Right atrium auricular region (tissue), 2 donors: ENCODE data around the gene SLC10A3. TPM values are rescaled to one million over a fixed set of nuclear protein-coding genes. Genes with fewer than 3 reads are reported as not detected.

Experiments used
- DNase-seq: peaks from one replicate; pipeline ENCODE4 v3.0.0-alpha.2; 2019; ENCODE audit warnings: low spot score
- H3K27ac ChIP-seq, 2 donors: fragments of 200-600 bp; sonication (generic); 1 replicate in 1 of 2; 2 replicates in 1 of 2; pipeline ENCODE4 v1.5.1; 2016 to 2019
- H3K27me3 ChIP-seq, 2 donors: fragments of 200-600 bp; sonication (generic); one replicate each; pipeline versions ENCODE4 v1.5.1 to v1.6.0; 2017 to 2019
- H3K36me3 ChIP-seq: fragments of 200-600 bp; sonication (generic); one replicate; pipeline ENCODE4 v1.5.1; 2016
- H3K4me1 ChIP-seq, 2 donors: fragments of 200-600 bp; sonication (generic); one replicate each; pipeline versions ENCODE4 v1.5.1 to v1.6.0; 2017 to 2019
- H3K4me3 ChIP-seq, 2 donors: fragments of 200-600 bp; sonication (generic); 1 replicate in 1 of 2; 2 replicates in 1 of 2; pipeline ENCODE4 v1.5.1; 2017 to 2019; ENCODE audit warnings: mild to moderate bottlenecking in 1 of 2, moderate library complexity in 1 of 2
- H3K9me3 ChIP-seq, 2 donors: fragments of 200-600 bp; sonication (generic); one replicate each; pipeline ENCODE4 v1.5.1; 2019
- total RNA-seq, 2 donors: library from RNA; depleted of rRNA; stranded (reverse); fragments of >200 nt; gene quantifications; one replicate each; pipeline ENCODE4 v1.1.0, GENCODE V29; 2016
- TF ChIP-seq, protein P1 (sequence below), 2 donors: fragments of 200-600 bp; sonication (generic); IDR thresholded peaks; one replicate each; pipeline ENCODE4 v1.5.1; 2019; ENCODE audit warnings: antibody characterized with exemption in 2 of 2

Gene SLC10A3
- total RNA-seq, 2 donors from 2014 or later: 22.2 to 22.9 TPM

GRCh38 chrX:154519389-154519788 lies 29.0 kb upstream of the SLC10A3 start:
- no peak for DNase-seq
- Histone ChIP-seq H3K4me1 (peaks cover 0 to 7% of the 10 kb centered on the region in 2 donors), H3K27me3 (no peaks in the 10 kb centered on the region), H3K9me3 (no peaks in the 10 kb centered on the region), H3K4me3 (no peak overlapping the region), H3K36me3 (no peaks in the 10 kb centered on the region), H3K27ac (no peak overlapping the region)
- TF ChIP-seq, protein P1, sequence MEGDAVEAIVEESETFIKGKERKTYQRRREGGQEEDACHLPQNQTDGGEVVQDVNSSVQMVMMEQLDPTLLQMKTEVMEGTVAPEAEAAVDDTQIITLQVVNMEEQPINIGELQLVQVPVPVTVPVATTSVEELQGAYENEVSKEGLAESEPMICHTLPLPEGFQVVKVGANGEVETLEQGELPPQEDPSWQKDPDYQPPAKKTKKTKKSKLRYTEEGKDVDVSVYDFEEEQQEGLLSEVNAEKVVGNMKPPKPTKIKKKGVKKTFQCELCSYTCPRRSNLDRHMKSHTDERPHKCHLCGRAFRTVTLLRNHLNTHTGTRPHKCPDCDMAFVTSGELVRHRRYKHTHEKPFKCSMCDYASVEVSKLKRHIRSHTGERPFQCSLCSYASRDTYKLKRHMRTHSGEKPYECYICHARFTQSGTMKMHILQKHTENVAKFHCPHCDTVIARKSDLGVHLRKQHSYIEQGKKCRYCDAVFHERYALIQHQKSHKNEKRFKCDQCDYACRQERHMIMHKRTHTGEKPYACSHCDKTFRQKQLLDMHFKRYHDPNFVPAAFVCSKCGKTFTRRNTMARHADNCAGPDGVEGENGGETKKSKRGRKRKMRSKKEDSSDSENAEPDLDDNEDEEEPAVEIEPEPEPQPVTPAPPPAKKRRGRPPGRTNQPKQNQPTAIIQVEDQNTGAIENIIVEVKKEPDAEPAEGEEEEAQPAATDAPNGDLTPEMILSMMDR (IDR thresholded peaks at IDR 0.05): no peak

GRCh38 chrX:154517101-154517781 lies 26.8 kb upstream of the SLC10A3 start:
- peaks cover 0 to 7% of the 10 kb centered on the region in 2 donors for H3K4me1 ChIP-seq
- TF ChIP-seq, protein P1 (IDR thresholded peaks at IDR 0.05): no peak
- peak overlapping the region in 1 of 2 donors; percentile 66 for H3K4me3 ChIP-seq
- H3K36me3 ChIP-seq: no peaks in the 10 kb centered on the region
- no peak for DNase-seq
- no peaks in the 10 kb centered on the region for H3K27me3 ChIP-seq
- no peaks in the 10 kb centered on the region for H3K9me3 ChIP-seq
- peak overlapping the region; percentile 90 to 94 for H3K27ac ChIP-seq

GRCh38 chrX:154516656-154517100 lies 26.2 kb upstream of the SLC10A3 start:
- Histone ChIP-seq H3K9me3 (no peaks in the 10 kb centered on the region), H3K4me3 (peak overlapping the region; percentile 22 to 66), H3K4me1 (peaks cover 0 to 7% of the 10 kb centered on the region in 2 donors), H3K36me3 (no peaks in the 10 kb centered on the region), H3K27me3 (no peaks in the 10 kb centered on the region), H3K27ac (peak overlapping the region; percentile 90 to 94)
- TF ChIP-seq, protein P1 (IDR thresholded peaks at IDR 0.05): no peak
- DNase-seq: no peak

DNA sequence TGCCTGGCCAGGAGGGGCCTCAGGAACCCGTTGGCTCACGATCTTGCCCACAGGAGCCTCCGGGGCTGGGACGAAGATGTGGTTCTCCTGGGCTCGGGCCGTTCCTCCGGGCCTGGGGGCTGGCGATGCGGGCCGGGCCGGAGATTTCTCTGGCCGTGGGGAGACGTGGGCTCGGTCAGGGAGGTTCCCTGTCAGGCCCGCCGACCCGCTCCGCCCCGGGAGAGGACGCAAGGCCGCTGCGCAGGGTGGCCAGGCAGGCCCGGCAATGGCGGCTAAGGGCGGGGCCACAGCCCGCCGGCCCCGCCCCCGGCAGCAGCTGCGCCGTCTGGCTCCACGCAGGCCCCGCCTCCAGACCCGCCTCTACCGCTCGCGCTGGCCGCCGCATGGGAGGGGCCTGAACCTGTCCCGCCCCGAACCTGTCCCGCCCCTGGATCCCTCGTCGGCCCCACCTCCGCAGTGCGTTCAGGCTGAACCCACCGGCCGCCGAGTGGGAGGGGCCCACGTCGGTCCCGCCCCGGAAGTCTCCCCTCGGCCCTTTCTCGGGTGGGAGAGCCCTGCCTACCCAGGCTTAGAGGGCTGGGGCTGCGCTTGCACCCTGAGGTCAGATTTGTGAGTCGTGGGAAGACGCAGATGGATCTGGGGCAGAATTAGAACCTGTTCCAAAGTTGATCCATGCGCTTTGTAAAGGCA lies 25.7 kb upstream of the SLC10A3 start, which contains the start of gene FAM3A:
Gene FAM3A, minus strand, starts transcription at position 267 of the 690 bp plus-strand sequence. CDS start 460 bp downstream, outside the sequence.
- Histone ChIP-seq H3K36me3 (no peaks in the 10 kb centered on the region), H3K27ac (peak within 1 kb of the TSS; percentile 90 to 94), H3K4me3 (peak within 1 kb of the TSS; percentile 66 to 70), H3K4me1 (peaks cover 0 to 7% of the 10 kb centered on the region in 2 donors), H3K27me3 (no peaks in the 10 kb centered on the region), H3K9me3 (no peaks in the 10 kb centered on the region)
- peak; percentile 92 for DNase-seq
- TF ChIP-seq, protein P1 (IDR thresholded peaks at IDR 0.05): no peak

- DNase-seq: no peak
- H3K36me3 ChIP-seq: no peaks in the 10 kb centered on the region
- H3K27ac ChIP-seq: peak overlapping the region; percentile 90 to 94
- H3K4me1 ChIP-seq: peaks cover 0 to 7% of the 10 kb centered on the region in 2 donors
- TF ChIP-seq, protein P1 (IDR thresholded peaks at IDR 0.05): no peak
- peak overlapping the region; percentile 66 to 70 for H3K4me3 ChIP-seq
- no peaks in the 10 kb centered on the region for H3K9me3 ChIP-seq
- H3K27me3 ChIP-seq: no peaks in the 10 kb centered on the region
Observed at GRCh38 chrX:154515090-154515965, 24.9 kb upstream of the SLC10A3 start.
